H1 (cell line): ENCODE measurements around the gene KRABD2.

Source experiments
- CTCF ChIA-PET: fragments of 300-600 bp; sonication (Branson Sonifier 250); formaldehyde crosslinking; loops from one replicate; lab custom pipeline; 2021; ENCODE audit not compliant: partially characterized antibody; lab: Charles Lee
- POLR2A ChIA-PET: fragments of 300-600 bp; sonication (Branson Sonifier 250); formaldehyde crosslinking; loops from one replicate; lab custom pipeline; 2021; ENCODE audit warnings: inconsistent platforms; ENCODE audit not compliant: partially characterized antibody; lab: Charles Lee
- DNase-seq, 2 experiments: peaks; one replicate each; pipeline versions ENCODE4 v3.0.0 to v3.0.0-alpha.2; 2010 to 2022; ENCODE audit warnings: low spot score in 2 of 2, low read depth in 1 of 2, mixed read lengths in 1 of 2
- FAIRE-seq: peaks from 2 replicates; lab custom pipeline; 2011; peaks lifted over from hg19 to GRCh38; lab: Jason Lieb, UNC
- H2AFZ ChIP-seq: 2 replicates; pipeline ENCODE4 v1.8.1; 2012; ENCODE audit warnings: low read length, inconsistent platforms
- H2AK5ac ChIP-seq: 2 replicates; pipeline ENCODE4 v1.6.1; 2013; ENCODE audit warnings: low read depth, low read length
- H2BK120ac ChIP-seq: replicated peaks from 2 replicates; pipeline ENCODE3; 2013; ENCODE audit warnings: low read depth, low read length, inconsistent platforms
- H2BK12ac ChIP-seq: 2 replicates; pipeline ENCODE4 v1.6.1; 2013; ENCODE audit warnings: low read depth, low read length
- H2BK15ac ChIP-seq: 2 replicates; pipeline ENCODE4 v1.6.1; 2013; ENCODE audit warnings: low read length
- H2BK20ac ChIP-seq: 2 replicates; pipeline ENCODE4 v1.6.1; 2013; ENCODE audit warnings: low read length
- H2BK5ac ChIP-seq: 2 replicates; pipeline ENCODE4 v1.6.1; 2013; ENCODE audit warnings: low read depth, low read length
- H3K14ac ChIP-seq: 2 replicates; pipeline ENCODE4 v1.6.1; 2013; ENCODE audit warnings: inconsistent platforms; ENCODE audit not compliant: insufficient read length
- H3K18ac ChIP-seq: 2 replicates; pipeline ENCODE4 v1.6.1; 2013; ENCODE audit warnings: low read length; ENCODE audit errors: extremely low read depth
- H3K23ac ChIP-seq: 2 replicates; pipeline ENCODE4 v1.6.1; 2013; ENCODE audit warnings: inconsistent platforms; ENCODE audit not compliant: insufficient read length
- H3K23me2 ChIP-seq: 2 replicates; pipeline ENCODE4 v1.6.1; 2013; ENCODE audit warnings: low read depth, low read length
- H3K27ac ChIP-seq: 2 replicates; pipeline ENCODE4 v1.6.1; 2011; ENCODE audit warnings: low read depth, low read length, inconsistent platforms
- H3K27me3 ChIP-seq, 4 experiments: replicated peaks in 1 of 4; 1 replicate in 1 of 4; 2 replicates in 3 of 4; pipeline versions ENCODE4 v1.6.1 to v1.8.1; 2011 to 2013; ENCODE audit warnings: low read length in 3 of 4, mild to moderate bottlenecking in 3 of 4, inconsistent platforms in 2 of 4, mixed read lengths in 2 of 4, moderate library complexity in 1 of 4; ENCODE audit not compliant: control insufficient read depth in 3 of 4, insufficient read depth in 3 of 4; ENCODE audit errors: extremely low read depth in 1 of 4
- H3K36me3 ChIP-seq, 4 experiments: 2 replicates each; pipeline versions ENCODE4 v1.6.1 to v1.8.1; 2011 to 2013; ENCODE audit warnings: mild to moderate bottlenecking in 4 of 4, low read length in 3 of 4, moderate library complexity in 2 of 4, control low read depth in 1 of 4, inconsistent platforms in 1 of 4; ENCODE audit not compliant: insufficient read depth in 4 of 4, control insufficient read depth in 2 of 4
- H3K4ac ChIP-seq: replicated peaks from 2 replicates; pipeline ENCODE3; 2013; ENCODE audit warnings: low read length, low read depth, mixed read lengths, inconsistent platforms; ENCODE audit not compliant: insufficient read length
- H3K4me1 ChIP-seq, 4 experiments: replicated peaks in 1 of 4; 1 replicate in 1 of 4; 2 replicates in 3 of 4; pipeline versions ENCODE4 v1.6.1 to v1.8.1; 2011 to 2013; ENCODE audit warnings: low read length in 3 of 4, inconsistent platforms in 2 of 4, mixed read lengths in 1 of 4; ENCODE audit not compliant: insufficient read depth in 4 of 4, control insufficient read depth in 3 of 4
- H3K4me2 ChIP-seq, 2 experiments: 2 replicates each; pipeline versions ENCODE4 v1.6.1 to v1.8.1; 2011 to 2013; ENCODE audit warnings: low read depth in 2 of 2, low read length in 2 of 2, control low read depth in 1 of 2, inconsistent platforms in 1 of 2, mild to moderate bottlenecking in 1 of 2; ENCODE audit not compliant: insufficient read depth in 1 of 2
- H3K4me3 ChIP-seq, 4 experiments: fragments of 200-600, 300-600 bp in 1 of 4; sonication (generic), shearing (Covaris generic), sonication (Bioruptor Twin) in 1 of 4; 2 replicates each; pipeline versions ENCODE4 v1.5.1 to v1.8.1; 2011 to 2016; ENCODE audit warnings: low read length in 4 of 4, low read depth in 3 of 4, control low read depth in 2 of 4, inconsistent platforms in 2 of 4, mild to moderate bottlenecking in 2 of 4, mixed read lengths in 1 of 4, moderate library complexity in 1 of 4; ENCODE audit not compliant: insufficient read depth in 2 of 4; ENCODE audit errors: extremely low read depth in 1 of 4
- H3K56ac ChIP-seq: replicated peaks from 2 replicates; pipeline ENCODE3; 2013; ENCODE audit warnings: low read depth, mild to moderate bottlenecking, mixed read lengths, low read length, inconsistent platforms; ENCODE audit not compliant: insufficient read length
- H3K79me1 ChIP-seq: 2 replicates; pipeline ENCODE4 v1.6.1; 2013; ENCODE audit warnings: low read depth, low read length, control low read depth
- H3K79me2 ChIP-seq, 2 experiments: 2 replicates each; pipeline versions ENCODE4 v1.6.1 to v1.8.1; 2012 to 2013; ENCODE audit warnings: low read length in 2 of 2, mild to moderate bottlenecking in 2 of 2, inconsistent platforms in 1 of 2; ENCODE audit not compliant: insufficient read depth in 2 of 2, control insufficient read depth in 1 of 2
- H3K9ac ChIP-seq, 4 experiments: replicated peaks in 1 of 4; 1 replicate in 1 of 4; 2 replicates in 3 of 4; pipeline versions ENCODE4 v1.6.1 to v1.8.1; 2011 to 2013; ENCODE audit warnings: low read depth in 3 of 4, low read length in 3 of 4, control low read depth in 2 of 4, mild to moderate bottlenecking in 2 of 4, moderate library complexity in 2 of 4, inconsistent platforms in 1 of 4; ENCODE audit errors: extremely low read depth in 1 of 4
- H3K9me3 ChIP-seq, 2 experiments: 2 replicates each; pipeline versions ENCODE4 v1.6.1 to v1.8.1; 2012 to 2013; ENCODE audit warnings: mild to moderate bottlenecking in 2 of 2, moderate library complexity in 2 of 2, control low read depth in 1 of 2, inconsistent platforms in 1 of 2, low read depth in 1 of 2, low read length in 1 of 2, mixed read lengths in 1 of 2; ENCODE audit not compliant: insufficient read depth in 2 of 2
- H4K20me1 ChIP-seq, 2 experiments: replicated peaks in 1 of 2; 2 replicates each; pipeline versions ENCODE3 to v1.8.1; 2011 to 2013; ENCODE audit warnings: inconsistent platforms in 2 of 2, low read length in 2 of 2, mild to moderate bottlenecking in 1 of 2; ENCODE audit not compliant: insufficient read depth in 2 of 2, control insufficient read depth in 1 of 2
- H4K5ac ChIP-seq: 2 replicates; pipeline ENCODE4 v1.6.1; 2013; ENCODE audit warnings: low read length, low read depth, mixed read lengths, inconsistent platforms; ENCODE audit not compliant: insufficient read length
- H4K8ac ChIP-seq: 2 replicates; pipeline ENCODE4 v1.8.0; 2013; ENCODE audit warnings: mild to moderate bottlenecking, moderate library complexity, low read length, inconsistent platforms; ENCODE audit not compliant: insufficient read depth; ENCODE audit errors: extremely low read depth
- H4K91ac ChIP-seq: replicated peaks from 2 replicates; pipeline ENCODE3; 2013; ENCODE audit warnings: low read length, mixed read lengths, inconsistent platforms; ENCODE audit not compliant: insufficient read length
- BACH1 ChIP-seq: IDR thresholded peaks from 2 replicates; pipeline ENCODE4 v1.6.1; 2012; ENCODE audit warnings: low read length, improper control_type of control experiment
- CBX8 ChIP-seq: fragments of 300-800, 300-1000 bp; sonication (generic); IDR thresholded peaks from 2 replicates; pipeline ENCODE4 v1.7.1; 2016; ENCODE audit warnings: low read depth, low read length, borderline replicate concordance
- CHD2 ChIP-seq: IDR thresholded peaks from 2 replicates; pipeline ENCODE4 v1.6.1; 2012; ENCODE audit warnings: low read length, improper control_type of control experiment
- EP300 ChIP-seq, 2 experiments: IDR thresholded peaks; 1 replicate in 1 of 2; 2 replicates in 1 of 2; pipeline ENCODE4 v1.6.1; 2011 to 2012; ENCODE audit warnings: low read depth in 2 of 2, low read length in 2 of 2, mild to moderate bottlenecking in 2 of 2, borderline replicate concordance in 1 of 2, inconsistent platforms in 1 of 2, moderate library complexity in 1 of 2
- KDM5A ChIP-seq: fragments of 200-600 bp; IDR thresholded peaks from 2 replicates; pipeline ENCODE4 v1.7.1; 2012; ENCODE audit warnings: mild to moderate bottlenecking, low read length, inconsistent platforms, mixed read lengths
- MAFK ChIP-seq: IDR thresholded peaks from 2 replicates; pipeline ENCODE4 v1.6.1; 2012; ENCODE audit warnings: low read depth, mild to moderate bottlenecking, improper control_type of control experiment, low read length
- POLR2A ChIP-seq, 2 experiments: IDR thresholded peaks; 1 replicate in 1 of 2; 2 replicates in 1 of 2; pipeline ENCODE4 v1.6.1; 2011; ENCODE audit warnings: low read depth in 2 of 2, low read length in 2 of 2, mild to moderate bottlenecking in 2 of 2; ENCODE audit errors: control extremely low read depth in 1 of 2
- TAF1 ChIP-seq: IDR thresholded peaks from 2 replicates; pipeline ENCODE4 v1.6.1; 2011; ENCODE audit warnings: mild to moderate bottlenecking, low read depth, low read length
- TAF7 ChIP-seq: optimal IDR thresholded peaks from 2 replicates; pipeline ENCODE3; 2011; ENCODE audit warnings: low read depth, mild to moderate bottlenecking, inconsistent platforms, low read length, moderate library complexity, borderline replicate concordance
- TCF12 ChIP-seq: IDR thresholded peaks from 2 replicates; pipeline ENCODE4 v1.6.1; 2011; ENCODE audit warnings: low read depth, mild to moderate bottlenecking, low read length
- WGBS, 2 experiments: shearing (Covaris generic) in 1 of 2; methylation state at CpG; one replicate each; pipeline versions ENCODE4 v1.1.6 to v1.1.7; 2013 to 2015; ENCODE audit warnings: low lambda C conversion rate in 2 of 2, mixed read lengths in 2 of 2, inconsistent platforms in 1 of 2, low coverage in 1 of 2, missing lambda C conversion rate in 1 of 2; ENCODE audit not compliant: insufficient replicate concordance in 2 of 2, insufficient coverage in 1 of 2, insufficient read length in 1 of 2; ENCODE audit errors: extremely low coverage in 1 of 2, missing lambda C conversion rate in 1 of 2; 5-methylcytosine and 5-hydroxymethylcytosine counted together
- TF ChIP-seq, protein P1 (sequence below): IDR thresholded peaks from 2 replicates; pipeline ENCODE4 v1.6.1; 2012; ENCODE audit warnings: inconsistent platforms
- TF ChIP-seq, protein P2 (sequence below), 3 experiments: IDR thresholded peaks; 1 replicate in 2 of 3; 2 replicates in 1 of 3; pipeline versions ENCODE4 v1.5.1 to v1.6.1; 2011; ENCODE audit warnings: low read length in 3 of 3, mild to moderate bottlenecking in 3 of 3, inconsistent platforms in 2 of 3, low read depth in 1 of 3, moderate library complexity in 1 of 3; ENCODE audit not compliant: insufficient read depth in 1 of 3; ENCODE audit errors: control extremely low read depth in 1 of 3

Gene KRABD2

DNA sequence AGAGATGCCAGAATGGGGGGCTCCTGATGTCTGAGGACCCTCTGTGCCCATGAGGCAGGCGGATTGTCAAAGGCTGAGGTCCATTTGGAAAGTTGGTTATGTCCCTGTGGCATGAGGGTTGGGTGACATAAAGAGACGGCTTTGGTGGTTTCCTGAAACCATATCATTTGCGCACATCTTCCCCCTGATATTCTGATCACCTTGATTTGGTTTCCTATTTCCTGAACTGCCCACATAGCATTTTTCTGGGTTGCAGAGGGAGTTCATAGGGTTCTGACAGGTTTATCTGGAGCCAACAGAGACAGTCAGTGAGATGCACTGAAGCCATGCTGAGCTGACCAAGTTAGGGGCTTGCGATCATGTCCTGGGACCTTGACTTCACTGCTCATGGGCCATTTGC is 36.8 kb upstream of the KRABD2 start:
- Histone ChIP-seq H4K91ac (no peak overlapping the region), H3K9me3 (no peaks in the 10 kb centered on the region), H3K79me1 (no peaks in the 10 kb centered on the region), H2BK5ac (no peak overlapping the region), H2BK15ac (no peak overlapping the region), H4K5ac (no peak overlapping the region), H3K23ac (no peak overlapping the region), H4K8ac (no peak overlapping the region), H3K4ac (no peak overlapping the region), H3K18ac (no peak overlapping the region), H3K4me3 (no peak overlapping the region), H3K79me2 (no peaks in the 10 kb centered on the region), H2AFZ (no peak overlapping the region), H3K27ac (no peak overlapping the region), H3K4me1 (peaks cover 0 to 8% (median 3%) of the 10 kb centered on the region in 4 experiments; a peak in 6 of 7 replicates), H2AK5ac (no peak overlapping the region), H3K36me3 (no peaks in the 10 kb centered on the region), H3K9ac (no peak overlapping the region), H3K4me2 (no peak overlapping the region), H3K14ac (no peak overlapping the region), H2BK12ac (no peak overlapping the region), H3K23me2 (no peaks in the 10 kb centered on the region; the same call in 1 of the 2 replicates), H3K27me3 (no peaks in the 10 kb centered on the region), H2BK120ac (no peak overlapping the region), H4K20me1 (no peaks in the 10 kb centered on the region), H3K56ac (no peak overlapping the region), H2BK20ac (no peak overlapping the region)
- FAIRE-seq: no peak
- CTCF ChIA-PET: no interaction called here
- 88% methylated on average over 4 of the region's 4 CpGs; no CpG with 5 or more reads in 1 of the 2 experiments for WGBS, 2 experiments
- DNase-seq: no peak
- POLR2A ChIA-PET: interaction anchor here (0.8 kb wide), 1 partner anchor 14 kb away, joined by 3 read pairs; no protein-coding TSS in a partner anchor
- TF ChIP-seq CHD2 (no peak), KDM5A (no peak), CBX8 (no peak), TAF7 (no peak), TAF1 (no peak), MAFK (no peak), EP300 (IDR thresholded peaks at IDR 0.05; ENCODE audit: borderline replicate concordance in 1 of 2, low read depth in 2 of 2, low read length in 2 of 2) (no peak), BACH1 (no peak), POLR2A (IDR thresholded peaks at IDR 0.05; ENCODE audit: control extremely low read depth in 1 of 2, low read depth in 2 of 2, low read length in 2 of 2) (no peak), TCF12 (no peak)
- TF ChIP-seq, protein P1, sequence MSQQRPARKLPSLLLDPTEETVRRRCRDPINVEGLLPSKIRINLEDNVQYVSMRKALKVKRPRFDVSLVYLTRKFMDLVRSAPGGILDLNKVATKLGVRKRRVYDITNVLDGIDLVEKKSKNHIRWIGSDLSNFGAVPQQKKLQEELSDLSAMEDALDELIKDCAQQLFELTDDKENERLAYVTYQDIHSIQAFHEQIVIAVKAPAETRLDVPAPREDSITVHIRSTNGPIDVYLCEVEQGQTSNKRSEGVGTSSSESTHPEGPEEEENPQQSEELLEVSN: no peak
- TF ChIP-seq, protein P2, sequence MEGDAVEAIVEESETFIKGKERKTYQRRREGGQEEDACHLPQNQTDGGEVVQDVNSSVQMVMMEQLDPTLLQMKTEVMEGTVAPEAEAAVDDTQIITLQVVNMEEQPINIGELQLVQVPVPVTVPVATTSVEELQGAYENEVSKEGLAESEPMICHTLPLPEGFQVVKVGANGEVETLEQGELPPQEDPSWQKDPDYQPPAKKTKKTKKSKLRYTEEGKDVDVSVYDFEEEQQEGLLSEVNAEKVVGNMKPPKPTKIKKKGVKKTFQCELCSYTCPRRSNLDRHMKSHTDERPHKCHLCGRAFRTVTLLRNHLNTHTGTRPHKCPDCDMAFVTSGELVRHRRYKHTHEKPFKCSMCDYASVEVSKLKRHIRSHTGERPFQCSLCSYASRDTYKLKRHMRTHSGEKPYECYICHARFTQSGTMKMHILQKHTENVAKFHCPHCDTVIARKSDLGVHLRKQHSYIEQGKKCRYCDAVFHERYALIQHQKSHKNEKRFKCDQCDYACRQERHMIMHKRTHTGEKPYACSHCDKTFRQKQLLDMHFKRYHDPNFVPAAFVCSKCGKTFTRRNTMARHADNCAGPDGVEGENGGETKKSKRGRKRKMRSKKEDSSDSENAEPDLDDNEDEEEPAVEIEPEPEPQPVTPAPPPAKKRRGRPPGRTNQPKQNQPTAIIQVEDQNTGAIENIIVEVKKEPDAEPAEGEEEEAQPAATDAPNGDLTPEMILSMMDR (IDR thresholded peaks at IDR 0.05; ENCODE audit: control extremely low read depth in 1 of 3, insufficient read depth in 1 of 3, low read depth in 1 of 3, low read length in 3 of 3): no peak
